LHCN-M2 (cell line): ENCODE results near the gene RUNDC1. TPM values are rescaled to one million over a fixed set of nuclear protein-coding genes. Genes with fewer than 3 reads are reported as not detected.

ENCODE experiments used
- DNase-seq: peaks from one replicate; pipeline ENCODE4 v3.0.0-alpha.2; 2012; ENCODE audit warnings: low read depth
- total RNA-seq: library from RNA; depleted of rRNA; stranded (reverse); fragments of >200 nt; gene quantifications from 2 replicates; pipeline ENCODE4 v1.2.3, GENCODE V29; 2014

RUNDC1 gene
- total RNA-seq, 1 experiment from 2014 or later: 9.4 TPM

DNA sequence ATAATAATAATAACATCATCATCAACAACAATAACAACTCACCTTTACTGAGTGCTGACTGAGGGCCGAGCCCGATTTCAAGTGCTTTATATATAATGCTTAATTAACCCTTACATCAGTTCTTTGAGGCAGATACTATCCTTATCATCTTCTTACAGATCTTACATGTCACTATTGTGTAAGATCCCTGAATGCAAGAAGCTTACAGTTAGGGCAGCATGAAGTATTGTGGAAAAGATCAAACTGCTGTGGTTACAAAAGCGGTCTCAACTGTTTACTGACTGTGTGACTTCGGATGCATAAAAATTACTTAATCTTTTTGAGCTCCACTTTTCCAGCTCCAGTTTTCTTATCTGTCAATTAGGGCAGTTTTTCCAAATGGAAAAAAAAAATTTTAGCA lies 38.6 kb downstream of the RUNDC1 start:
- no peak for DNase-seq

- DNase-seq: no peak
Observed at GRCh38 chr17:43019418-43019817, 39.1 kb downstream of the RUNDC1 start.

DNA sequence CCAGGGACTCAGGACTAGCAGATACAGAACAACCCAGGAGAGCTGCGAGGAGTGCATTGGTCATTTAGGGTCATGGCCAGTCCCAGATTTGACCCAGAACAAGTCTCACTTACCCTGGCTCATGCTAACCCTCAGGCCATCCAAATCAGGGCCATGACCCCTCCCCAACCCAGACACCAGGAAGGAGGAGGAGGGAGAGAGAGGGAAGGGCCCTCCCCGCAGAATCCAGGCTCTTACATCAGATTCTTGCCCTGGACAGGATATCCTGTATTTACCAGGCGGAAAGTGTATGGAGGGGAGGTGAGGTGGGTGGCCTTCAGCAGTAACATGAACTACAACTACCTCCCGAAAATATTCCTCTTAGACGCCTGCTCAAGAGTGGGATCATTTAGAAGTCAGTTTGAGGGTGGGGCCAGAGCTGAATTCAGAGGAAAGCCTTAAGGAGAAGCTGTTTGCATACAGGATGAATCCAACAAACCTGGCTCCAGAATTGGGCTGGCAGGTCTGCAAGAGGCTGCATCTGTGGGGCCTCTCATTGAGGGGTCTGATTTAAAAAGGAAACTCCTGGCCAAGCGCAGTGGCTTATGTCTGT lies 39.8 kb downstream of the RUNDC1 start:
- no peak for DNase-seq

DNA sequence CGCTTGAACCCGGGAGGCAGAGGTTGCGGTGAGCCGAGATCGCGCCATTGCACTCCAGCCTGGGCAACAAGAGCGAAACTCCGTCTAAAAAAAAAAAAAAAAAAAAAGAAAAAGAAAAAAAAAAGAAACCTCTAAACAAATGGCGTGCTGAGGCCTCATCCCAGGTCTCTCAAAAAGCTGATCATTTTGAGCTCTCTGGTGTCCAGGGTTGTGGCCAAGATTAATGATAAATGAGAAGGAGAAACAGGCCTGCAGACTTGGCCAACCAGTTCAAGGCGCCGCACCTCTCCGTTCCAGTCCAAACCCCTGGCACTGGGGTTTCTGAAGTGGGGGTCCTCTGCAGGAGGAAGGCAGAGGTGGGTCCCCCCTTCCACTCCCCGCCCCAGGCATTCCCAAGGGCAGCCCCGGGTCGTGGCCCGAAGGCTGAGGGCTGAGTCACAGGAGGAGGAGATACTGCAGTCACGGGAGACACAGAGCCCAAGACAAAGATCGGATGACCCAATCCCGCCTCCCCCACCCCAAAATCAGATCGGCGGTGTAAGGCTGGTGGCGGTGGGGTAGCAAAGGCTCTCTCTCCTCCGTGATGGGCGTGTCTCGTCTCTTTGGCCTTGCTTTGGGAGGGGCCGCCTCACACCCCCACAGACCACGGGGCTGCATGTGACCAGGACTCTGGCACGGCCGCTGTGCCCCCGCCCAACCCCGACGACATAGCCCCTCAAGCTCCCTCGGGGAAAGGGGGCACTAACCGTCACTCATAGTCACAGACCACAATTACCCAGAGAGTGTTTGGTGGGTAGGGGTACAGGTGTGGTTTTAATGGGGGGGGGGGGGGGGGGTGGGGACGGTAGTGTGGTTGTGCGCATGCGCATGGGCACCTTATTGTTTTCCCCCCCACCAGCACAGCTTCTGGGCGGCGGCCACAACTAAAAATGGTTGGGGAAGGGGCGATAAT lies 40.7 kb downstream of the RUNDC1 start:
- peak; percentile 79 for DNase-seq

DNA sequence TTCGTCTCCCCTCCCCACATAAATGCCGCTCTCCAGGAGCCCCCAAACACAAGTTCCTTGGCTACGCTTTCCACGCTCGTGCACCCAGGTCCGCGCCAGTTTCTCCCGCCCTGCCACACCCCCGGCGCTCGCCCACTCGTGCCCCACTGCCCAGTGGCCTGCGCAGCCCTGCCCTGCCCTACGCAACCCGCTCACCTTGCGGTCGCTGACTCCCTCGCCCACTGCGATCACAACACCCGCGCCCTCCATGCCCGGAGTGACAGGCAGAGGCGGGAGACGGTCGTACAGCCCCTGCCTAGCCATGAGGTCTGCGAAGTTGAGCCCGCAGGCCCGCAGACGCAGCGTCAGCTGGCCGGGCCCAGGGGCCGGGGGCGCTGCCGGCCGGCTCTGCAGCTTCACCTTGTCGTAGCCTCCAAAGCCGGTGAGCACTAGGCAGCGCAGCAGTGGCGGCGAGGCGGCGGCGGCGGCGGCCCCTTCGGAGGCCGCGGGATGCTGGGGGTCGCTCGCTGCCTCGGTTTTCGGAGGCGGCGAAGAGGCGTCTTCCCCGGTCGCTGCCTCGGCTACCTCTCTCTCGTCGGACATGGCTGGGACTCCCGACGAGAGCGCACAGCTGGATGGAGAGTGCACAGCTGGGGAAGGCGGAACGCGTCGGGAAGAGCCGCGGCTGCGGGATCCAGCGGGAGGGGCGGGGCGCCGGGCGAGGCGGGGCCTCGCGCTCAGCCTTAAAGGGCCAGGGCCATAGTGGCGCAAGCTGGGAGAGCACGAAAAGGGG lies 41.6 kb downstream of the RUNDC1 start, which contains the start of gene VAT1:
VAT1 (minus strand) TSS at position 645 of the 772 bp plus-strand sequence; CDS start at position 582, 63 bp downstream.
- peak; percentile 73 for DNase-seq

DNA sequence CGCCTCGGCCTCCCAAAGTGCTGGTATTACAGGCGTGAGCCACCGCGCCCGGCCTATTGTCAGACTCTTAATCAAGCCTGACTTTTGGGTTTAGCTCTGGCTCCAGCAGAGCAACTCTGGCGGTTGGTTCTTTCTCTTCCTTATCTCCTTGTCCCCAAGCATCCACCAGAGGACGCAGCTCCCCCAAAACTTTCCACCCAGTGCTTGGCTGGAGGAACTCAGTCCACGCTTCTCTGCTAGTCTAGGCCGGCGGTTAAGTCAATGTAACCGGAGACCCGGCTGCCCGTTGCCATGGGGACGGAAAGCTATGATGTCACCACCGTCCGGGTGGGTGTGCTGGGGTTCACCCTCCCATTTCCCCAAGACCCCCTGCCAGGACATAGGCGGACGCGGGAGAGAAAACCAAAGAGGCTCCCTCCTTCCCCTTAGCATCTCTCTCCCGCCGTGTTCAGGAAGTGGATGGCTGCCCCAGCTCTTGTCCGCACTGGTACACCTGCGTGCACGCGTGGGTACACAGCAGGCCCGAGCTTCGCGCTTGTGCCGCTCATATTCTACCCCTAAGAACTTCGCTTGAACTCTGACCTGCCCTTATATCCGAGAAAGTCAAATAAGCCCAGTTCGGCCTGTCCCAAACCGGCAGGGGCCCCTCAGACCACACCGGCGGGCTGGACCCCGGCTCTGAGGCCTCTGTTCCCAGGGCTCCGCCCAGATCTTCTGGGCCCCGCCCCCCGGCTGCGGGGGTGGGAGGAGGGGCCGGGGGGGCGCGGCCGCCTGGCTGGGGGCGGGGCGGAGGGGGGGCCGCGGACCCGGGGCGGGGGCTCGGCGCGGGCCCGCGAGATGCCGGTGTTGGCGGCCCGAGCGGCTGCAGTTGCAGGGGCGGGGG lies 44.3 kb downstream of the RUNDC1 start, which contains the start of gene RND2:
RND2 (plus strand) TSS at position 825 of the 883 bp plus-strand sequence. CDS start 117 bp downstream, outside the sequence.
- DNase-seq: peak; percentile 96

DNA sequence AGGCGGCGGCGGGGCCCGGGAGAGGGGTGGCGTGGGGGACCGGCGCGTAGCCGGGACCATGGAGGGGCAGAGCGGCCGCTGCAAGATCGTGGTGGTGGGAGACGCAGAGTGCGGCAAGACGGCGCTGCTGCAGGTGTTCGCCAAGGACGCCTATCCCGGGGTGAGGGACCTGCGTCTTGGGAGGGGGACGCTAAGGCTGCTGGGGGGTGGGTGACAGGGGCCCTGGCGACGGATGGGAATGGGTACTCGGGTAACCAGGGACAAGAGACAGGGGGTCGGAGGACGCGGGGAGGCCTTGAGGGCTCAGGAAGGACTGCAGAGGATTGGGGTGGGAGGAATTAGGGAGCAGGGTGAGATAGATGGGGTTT lies 44.9 kb downstream of the RUNDC1 start:
- DNase-seq: no peak

DNA sequence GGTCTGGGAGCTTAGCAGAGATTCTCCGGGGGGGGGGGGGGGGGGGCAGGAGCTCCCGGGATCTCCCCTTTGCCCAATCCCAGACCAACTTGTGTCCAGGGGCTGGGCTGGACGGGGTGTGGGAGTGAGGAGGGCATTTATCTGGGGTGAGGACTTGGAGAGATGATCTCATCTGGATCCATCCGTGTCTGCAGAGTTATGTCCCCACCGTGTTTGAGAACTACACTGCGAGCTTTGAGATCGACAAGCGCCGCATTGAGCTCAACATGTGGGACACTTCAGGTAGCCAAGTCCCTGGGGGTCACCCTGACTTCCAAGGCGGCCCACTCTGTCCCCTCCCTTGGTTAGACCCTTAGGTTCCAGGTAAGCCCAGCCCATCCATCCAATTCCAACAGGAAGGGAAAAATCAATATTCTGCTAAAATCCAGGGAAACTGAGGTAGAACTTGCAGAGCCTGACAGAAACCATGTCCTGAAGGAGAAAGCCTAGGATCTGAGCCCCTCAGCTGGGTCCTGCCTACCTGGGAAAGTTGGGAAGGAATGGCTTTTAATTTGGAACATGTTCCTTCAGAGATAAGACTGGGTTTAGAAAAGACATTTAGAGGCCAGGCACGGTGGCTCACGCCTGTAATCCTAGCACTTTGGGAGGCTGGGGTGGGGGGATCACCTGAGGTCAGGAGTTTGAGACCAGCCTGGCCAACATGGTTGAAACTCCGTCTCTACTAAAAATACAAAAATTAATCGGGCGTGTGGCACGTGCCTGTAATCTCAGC lies 45.6 kb downstream of the RUNDC1 start:
- DNase-seq: no peak

DNA sequence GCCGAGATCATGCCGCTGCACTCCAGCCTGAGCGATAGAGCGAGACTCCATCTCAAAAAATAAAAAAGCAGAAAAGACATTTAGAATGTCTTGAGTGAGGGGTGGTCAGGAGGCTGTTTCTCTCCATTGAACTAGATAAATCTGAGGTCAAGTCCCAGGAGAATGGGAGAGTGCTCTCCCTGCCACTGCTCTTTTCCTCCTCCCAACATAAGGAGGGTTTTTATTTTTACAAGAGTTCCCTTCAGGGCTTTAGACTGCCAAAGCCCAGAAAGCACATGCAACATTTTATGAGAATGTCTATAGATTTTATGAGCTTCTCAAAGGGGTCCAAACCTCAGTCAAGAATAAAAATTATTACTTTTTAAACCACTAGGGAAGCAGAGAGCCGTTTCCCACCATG lies 46.2 kb downstream of the RUNDC1 start:
- DNase-seq: no peak

DNA sequence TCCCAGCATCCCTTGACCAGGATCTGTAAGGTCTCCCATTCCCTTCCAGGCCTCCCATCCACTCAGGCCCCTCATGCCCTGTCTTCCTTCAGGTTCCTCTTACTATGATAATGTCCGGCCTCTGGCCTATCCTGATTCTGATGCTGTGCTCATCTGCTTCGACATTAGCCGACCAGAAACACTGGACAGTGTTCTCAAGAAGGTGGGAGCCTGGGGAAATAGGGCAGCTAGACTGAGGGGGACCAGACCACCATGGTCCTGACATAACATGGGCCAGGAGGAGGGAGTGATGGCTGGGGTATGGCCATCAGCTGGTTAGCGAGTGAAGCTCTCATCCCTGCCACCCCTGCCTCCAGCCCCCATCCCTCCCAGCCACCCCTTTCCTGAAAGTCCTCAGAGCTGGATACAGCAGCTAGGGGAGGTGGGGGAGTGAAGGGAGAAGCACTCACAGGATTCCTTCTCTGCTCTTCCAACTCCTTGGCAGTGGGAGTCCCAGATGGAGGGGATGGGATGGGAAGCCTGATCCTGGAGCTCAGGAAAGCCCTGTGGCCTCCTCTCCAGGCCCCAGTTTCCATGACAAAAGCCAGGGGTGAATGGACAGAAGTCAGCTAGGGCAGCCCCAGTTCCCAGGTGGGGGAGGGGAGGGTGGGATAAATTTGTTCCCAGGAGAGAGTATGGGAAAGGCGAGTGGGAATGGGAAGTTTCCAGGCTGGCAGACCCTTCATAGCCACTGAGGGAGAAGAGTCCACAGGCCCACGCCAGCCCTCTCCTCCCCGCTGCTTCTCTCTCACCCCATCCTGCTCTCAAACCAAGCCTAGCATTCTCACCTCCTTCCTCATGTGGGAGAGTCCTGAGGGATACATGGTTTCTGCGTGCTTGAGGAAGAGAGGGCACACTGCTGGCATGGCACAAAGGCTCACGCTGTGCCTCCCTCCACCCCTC lies 47.0 kb downstream of the RUNDC1 start:
- DNase-seq: no peak

DNA sequence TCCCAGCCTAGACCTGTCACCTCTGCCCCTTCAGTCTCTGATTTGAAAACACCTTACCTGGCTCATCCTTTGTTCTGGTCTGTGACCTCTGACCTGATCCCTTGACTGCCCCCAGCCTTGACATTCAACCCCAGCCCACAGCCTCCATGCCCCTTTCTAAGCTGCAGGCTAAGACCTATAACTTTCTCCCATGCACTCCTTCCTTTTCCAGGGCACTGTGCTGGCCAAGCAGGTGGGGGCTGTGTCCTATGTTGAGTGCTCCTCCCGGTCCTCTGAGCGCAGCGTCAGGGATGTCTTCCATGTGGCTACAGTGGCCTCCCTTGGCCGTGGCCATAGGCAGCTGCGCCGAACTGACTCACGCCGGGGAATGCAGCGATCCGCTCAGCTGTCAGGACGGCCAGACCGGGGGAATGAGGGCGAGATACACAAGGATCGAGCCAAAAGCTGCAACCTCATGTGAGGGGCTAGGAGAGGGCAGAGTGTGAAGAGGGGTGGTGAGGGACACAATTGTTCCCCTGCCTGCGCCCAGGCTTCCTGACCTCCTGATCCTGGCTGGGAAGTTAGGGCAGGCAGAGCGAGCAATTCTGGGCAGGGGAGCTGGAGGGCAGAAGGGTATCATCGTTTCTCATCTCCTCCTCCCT lies 48.0 kb downstream of the RUNDC1 start:
- peak; percentile 89 for DNase-seq

GRCh38 chr17:43030137-43030767 lies 49.9 kb downstream of the RUNDC1 start:
- no peak for DNase-seq

GRCh38 chr17:43031666-43032065 lies 51.3 kb downstream of the RUNDC1 start:
- DNase-seq: no peak

DNA sequence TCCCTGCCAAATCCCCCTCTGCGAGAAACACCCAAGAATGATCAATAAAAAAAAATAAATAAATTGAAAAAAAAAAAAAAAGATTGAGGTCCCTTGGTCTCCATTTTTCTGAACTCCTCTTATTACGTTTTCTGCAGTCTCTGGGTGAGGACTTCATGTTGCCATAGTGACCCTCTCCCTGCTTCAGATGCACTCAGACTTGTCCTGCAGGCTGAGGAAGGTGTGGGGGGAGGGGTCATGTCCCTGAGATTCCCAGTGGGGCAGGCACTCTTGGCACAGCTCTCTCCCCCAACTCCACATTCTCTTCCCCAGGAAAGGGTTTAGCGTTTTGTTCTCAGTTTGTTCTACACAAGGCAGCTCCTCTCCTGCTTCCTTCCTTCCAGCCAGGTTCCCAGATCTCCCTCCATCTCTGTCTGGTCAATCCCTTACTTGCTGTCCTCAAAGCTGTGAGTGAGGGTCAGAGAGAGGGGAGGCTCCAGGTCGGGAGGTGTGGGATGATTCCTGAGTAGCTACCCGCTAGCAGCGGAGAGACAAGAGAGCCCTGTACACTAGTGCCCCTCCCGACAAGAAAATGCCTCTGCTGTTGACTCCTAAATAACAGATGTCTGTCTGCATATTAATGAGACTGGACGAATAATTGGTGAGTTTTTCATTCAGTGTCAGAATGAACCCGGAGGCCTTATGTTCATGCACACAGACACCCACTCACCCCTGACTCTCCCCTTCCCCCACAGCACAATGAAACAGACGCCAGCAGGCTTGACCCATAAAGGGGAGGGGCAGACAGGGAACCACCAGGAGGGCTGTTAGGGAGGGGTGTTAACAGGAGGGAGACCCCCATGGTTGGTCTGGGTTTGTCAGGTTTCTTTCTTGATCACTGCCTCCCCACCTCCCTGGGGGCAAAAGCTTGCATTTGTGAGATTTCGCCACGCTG lies 53.9 kb downstream of the RUNDC1 start:
- no peak for DNase-seq

GRCh38 chr17:43034894-43035293 lies 54.5 kb downstream of the RUNDC1 start:
- DNase-seq: no peak

- no peak for DNase-seq
Observed at GRCh38 chr17:43039646-43040045, 59.3 kb downstream of the RUNDC1 start.

DNA sequence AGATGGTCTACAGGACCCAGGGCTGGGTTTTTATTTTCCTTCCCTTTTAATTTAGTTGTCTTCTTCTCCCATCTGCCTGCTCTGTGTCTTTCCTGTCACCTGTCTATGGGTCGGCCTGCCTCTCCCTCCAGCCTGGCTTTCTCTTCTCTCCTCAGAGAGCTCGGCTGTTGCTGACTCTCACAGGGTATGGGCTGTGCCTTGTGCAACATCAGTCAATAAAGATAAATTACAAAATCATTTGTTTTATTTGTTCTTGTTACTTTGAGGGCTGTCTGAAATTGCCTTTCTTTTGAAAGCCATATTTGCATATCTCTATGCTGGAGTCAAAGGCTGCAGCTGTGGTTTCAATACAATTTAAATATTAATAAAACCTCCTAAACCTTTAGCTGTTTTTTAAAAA lies 60.3 kb downstream of the RUNDC1 start:
- DNase-seq: no peak
